Panc1 (cell line): ENCODE results near the gene HOXA7. TPM values are rescaled to one million over a fixed set of nuclear protein-coding genes. Genes with fewer than 3 reads are reported as not detected.

Experiments used
- ATAC-seq: fragments of 200-7000 bp; cut with Tn5 transposase; 2 replicates; pipeline ENCODE4 v1.9.1; 2020; ENCODE audit warnings: mild to moderate bottlenecking, moderate library complexity
- BruUV-seq: library from RNA; stranded (reverse); fragments of 400-500 nt; replicated peaks from 2 replicates; lab custom pipeline; 2021; lab: Mats Ljungman, UMichigan
- CTCF ChIA-PET: fragments of 300-600 bp; sonication (Branson Sonifier 250); formaldehyde crosslinking; loops from one replicate; lab custom pipeline; 2022; ENCODE audit warnings: antibody characterized with exemption; lab: Charles Lee
- POLR2A ChIA-PET: fragments of 300-600 bp; sonication (Branson Sonifier 250); formaldehyde crosslinking; loops from one replicate; lab custom pipeline; 2022; ENCODE audit warnings: antibody characterized with exemption; lab: Charles Lee
- DNase-seq: peaks from one replicate; pipeline ENCODE4 v3.0.0-alpha.2; 2010; ENCODE audit warnings: low read depth, low spot score
- H3K27ac ChIP-seq: 2 replicates; pipeline ENCODE4 v1.5.1; 2011; ENCODE audit warnings: mild to moderate bottlenecking, low read length, inconsistent platforms
- H3K27me3 ChIP-seq: fragments of 200-500 bp; sonication (Bioruptor generic); 2 replicates; pipeline ENCODE4 v1.6.0; 2014; ENCODE audit warnings: low read length, inconsistent platforms; ENCODE audit not compliant: control insufficient read depth, insufficient read depth
- H3K36me3 ChIP-seq: fragments of 200-500 bp; sonication (Bioruptor generic); 2 replicates; pipeline ENCODE4 v1.5.1; 2014; ENCODE audit warnings: inconsistent platforms, mild to moderate bottlenecking, low read length, moderate library complexity; ENCODE audit not compliant: control insufficient read depth, insufficient read depth
- H3K4me1 ChIP-seq: 2 replicates; pipeline ENCODE4 v1.5.1; 2011; ENCODE audit warnings: inconsistent platforms, mild to moderate bottlenecking, low read length, moderate library complexity; ENCODE audit not compliant: control insufficient read depth, insufficient read depth
- H3K4me3 ChIP-seq, 2 experiments: 2 replicates each; pipeline ENCODE4 v1.5.1; 2011 to 2012; ENCODE audit warnings: low read depth in 2 of 2, low read length in 2 of 2, mild to moderate bottlenecking in 2 of 2, inconsistent platforms in 1 of 2, moderate library complexity in 1 of 2
- H3K9me3 ChIP-seq: fragments of 200-500 bp; sonication (Bioruptor generic); 2 replicates; pipeline ENCODE4 v1.5.1; 2014; ENCODE audit warnings: low read depth, mild to moderate bottlenecking, inconsistent platforms, low read length, moderate library complexity; ENCODE audit not compliant: control insufficient read depth, insufficient read depth
- POLR2AphosphoS5 ChIP-seq: IDR thresholded peaks from 2 replicates; pipeline ENCODE4 v1.6.1; 2012; ENCODE audit warnings: mild to moderate bottlenecking, low read depth, low read length, moderate library complexity
- REST ChIP-seq, 2 experiments: IDR thresholded peaks; 2 replicates each; pipeline ENCODE4 v1.6.1; 2011 to 2012; ENCODE audit warnings: low read depth in 2 of 2, control low read depth in 1 of 2, low read length in 1 of 2, mild to moderate bottlenecking in 1 of 2, moderate library complexity in 1 of 2; ENCODE audit not compliant: insufficient read depth in 1 of 2
- SIN3A ChIP-seq: IDR thresholded peaks from 2 replicates; pipeline ENCODE4 v1.6.1; 2012; ENCODE audit warnings: low read depth, mild to moderate bottlenecking, low read length, moderate library complexity, borderline replicate concordance; ENCODE audit not compliant: insufficient read depth
- TCF7L2 ChIP-seq: IDR thresholded peaks from 2 replicates; pipeline ENCODE4 v1.6.1; 2011; ENCODE audit warnings: mild to moderate bottlenecking, low read depth, low read length, inconsistent platforms
- in situ Hi-C: cut with HindIII; loops from 2 replicates; pipeline ENCODE4 v1.10.0; 2016; ENCODE audit warnings: low sequenced_read_pairs, low pct_unique_long_range_greater_than_20kb
- intact Hi-C: fragments of 100-400 bp; cut with micrococcal nuclease; formaldehyde crosslinking; loops from one replicate; pipeline ENCODE4 v1.10.0; 2022; ENCODE audit not compliant: unreplicated experiment
- total RNA-seq: library from RNA; stranded (reverse); gene quantifications from one replicate; pipeline ENCODE4 v1.2.1, GENCODE V29; 2021; ENCODE audit not compliant: unreplicated experiment
- TF ChIP-seq, protein P1 (sequence below): fragments of 450-650 bp; IDR thresholded peaks from 2 replicates; pipeline ENCODE4 v1.5.1; 2017; ENCODE audit warnings: mild to moderate bottlenecking

The HOXA7 gene
- total RNA-seq, 1 experiment from 2014 or later, result not detected

DNA sequence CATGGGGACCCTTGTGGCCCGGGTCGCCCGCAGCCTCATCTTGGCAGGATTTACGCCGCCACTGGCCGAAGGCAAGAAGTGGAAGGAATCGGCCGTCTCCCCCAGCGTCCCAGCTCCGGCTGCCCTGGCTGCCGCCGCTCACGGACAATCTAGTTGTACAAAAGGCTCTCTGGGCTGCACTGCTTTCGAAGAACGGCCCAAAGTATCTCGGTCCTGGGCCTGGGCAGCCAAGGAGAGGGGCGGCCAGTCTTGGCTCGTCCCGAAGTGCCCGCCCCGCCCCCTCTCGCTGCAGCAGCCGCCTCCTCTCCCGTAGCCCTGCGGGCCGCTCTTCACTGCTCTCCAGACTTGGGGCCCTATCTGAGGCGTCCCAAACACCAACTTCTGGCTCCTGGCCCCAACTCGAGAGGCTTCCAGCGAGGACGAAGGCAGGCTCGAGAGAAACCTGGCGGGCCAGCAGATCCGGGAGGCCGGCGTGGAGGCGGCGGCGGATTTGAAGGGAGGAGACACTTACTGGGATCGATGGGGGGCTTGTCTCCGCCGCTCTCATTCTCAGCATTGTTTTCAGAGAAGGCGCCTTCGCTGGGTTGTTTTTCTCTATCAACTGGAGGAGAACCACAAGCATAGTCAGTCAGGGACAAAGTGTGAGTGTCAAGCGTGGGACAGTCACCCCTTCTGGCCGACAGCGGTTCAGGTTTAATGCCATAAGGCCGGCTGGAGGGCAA is 8.1 kb upstream of the HOXA7 start:
- TF ChIP-seq SIN3A (no peak), TCF7L2 (no peak), REST (IDR thresholded peaks at IDR 0.05; ENCODE audit: insufficient read depth in 1 of 2, low read depth in 2 of 2, low read length in 1 of 2) (no peak), POLR2AphosphoS5 (no peak)
- TF ChIP-seq, protein P1, sequence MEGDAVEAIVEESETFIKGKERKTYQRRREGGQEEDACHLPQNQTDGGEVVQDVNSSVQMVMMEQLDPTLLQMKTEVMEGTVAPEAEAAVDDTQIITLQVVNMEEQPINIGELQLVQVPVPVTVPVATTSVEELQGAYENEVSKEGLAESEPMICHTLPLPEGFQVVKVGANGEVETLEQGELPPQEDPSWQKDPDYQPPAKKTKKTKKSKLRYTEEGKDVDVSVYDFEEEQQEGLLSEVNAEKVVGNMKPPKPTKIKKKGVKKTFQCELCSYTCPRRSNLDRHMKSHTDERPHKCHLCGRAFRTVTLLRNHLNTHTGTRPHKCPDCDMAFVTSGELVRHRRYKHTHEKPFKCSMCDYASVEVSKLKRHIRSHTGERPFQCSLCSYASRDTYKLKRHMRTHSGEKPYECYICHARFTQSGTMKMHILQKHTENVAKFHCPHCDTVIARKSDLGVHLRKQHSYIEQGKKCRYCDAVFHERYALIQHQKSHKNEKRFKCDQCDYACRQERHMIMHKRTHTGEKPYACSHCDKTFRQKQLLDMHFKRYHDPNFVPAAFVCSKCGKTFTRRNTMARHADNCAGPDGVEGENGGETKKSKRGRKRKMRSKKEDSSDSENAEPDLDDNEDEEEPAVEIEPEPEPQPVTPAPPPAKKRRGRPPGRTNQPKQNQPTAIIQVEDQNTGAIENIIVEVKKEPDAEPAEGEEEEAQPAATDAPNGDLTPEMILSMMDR, result no peak
- intact Hi-C loops (loop anchor here (5.0 kb wide), 1 partner anchor 787 kb away; no protein-coding TSS in a partner anchor), in situ Hi-C loops (no loop called here)
- Histone ChIP-seq H3K4me3 (peak overlapping the region; percentile 37 to 41), H3K9me3 (no peaks in the 10 kb centered on the region), H3K27ac (no peak overlapping the region), H3K4me1 (no peaks in the 10 kb centered on the region), H3K36me3 (no peaks in the 10 kb centered on the region; the same call in 1 of the 2 replicates), H3K27me3 (no peaks in the 10 kb centered on the region)
- 0 out of 2 replicates have a peak, but pooled peaks have one; percentile 9 for ATAC-seq
- DNase-seq, result no peak
- POLR2A ChIA-PET, result no interaction called here
- BruUV-seq, result no TSS peak
- CTCF ChIA-PET, result no interaction called here

DNA sequence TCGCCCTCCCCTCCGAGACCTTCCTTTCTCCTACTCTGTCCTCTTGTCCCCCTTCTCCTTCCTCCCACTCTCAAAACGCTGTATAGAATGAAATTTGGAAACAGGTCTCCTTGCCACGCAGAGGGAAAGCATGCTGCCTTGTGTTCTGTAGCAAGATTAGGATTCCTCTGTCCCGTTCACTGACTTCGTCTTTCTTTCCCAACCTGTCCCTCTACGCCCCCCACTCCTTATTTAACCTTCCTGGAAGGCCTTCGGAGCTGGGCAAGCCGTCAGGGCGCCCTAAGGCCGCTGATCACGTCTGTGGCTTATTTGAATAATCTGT is 7.5 kb upstream of the HOXA7 start:
- no peak for TF ChIP-seq TCF7L2
- TF ChIP-seq REST (IDR thresholded peaks at IDR 0.05; ENCODE audit: insufficient read depth in 1 of 2, low read depth in 2 of 2, low read length in 1 of 2), result no peak
- TF ChIP-seq SIN3A, result no peak
- TF ChIP-seq, protein P1, result no peak
- ChIA-PET CTCF (no interaction called here), POLR2A (no interaction called here)
- Histone ChIP-seq H3K4me1 (no peaks in the 10 kb centered on the region), H3K36me3 (no peaks in the 10 kb centered on the region; the same call in 1 of the 2 replicates), H3K27ac (no peak overlapping the region), H3K4me3 (peak overlapping the region; percentile 37 to 41), H3K27me3 (no peaks in the 10 kb centered on the region), H3K9me3 (no peaks in the 10 kb centered on the region)
- no TSS peak for BruUV-seq
- no peak for DNase-seq
- ATAC-seq, result no peak
- in situ Hi-C loops, result no loop called here
- intact Hi-C loops, result loop anchor here (5.0 kb wide), 1 partner anchor 787 kb away; no protein-coding TSS in a partner anchor
